GM12891 (cell line): ENCODE measurements around the gene FKBP5.

ENCODE experiments used
- POLR2A ChIP-seq: IDR thresholded peaks from 2 replicates; pipeline ENCODE4 v1.6.1; 2011; ENCODE audit warnings: low read depth, low read length, control low read depth
- POLR2AphosphoS5 ChIP-seq: IDR thresholded peaks from 2 replicates; pipeline ENCODE4 v1.6.1; 2011; ENCODE audit warnings: low read depth, low read length, control low read depth
- POU2F2 ChIP-seq: IDR thresholded peaks from 2 replicates; pipeline ENCODE4 v1.6.1; 2011; ENCODE audit warnings: low read depth, mild to moderate bottlenecking, control low read depth, low read length, moderate library complexity
- SPI1 ChIP-seq: IDR thresholded peaks from 2 replicates; pipeline ENCODE4 v1.6.1; 2011; ENCODE audit warnings: low read depth, low read length, control low read depth

DNA sequence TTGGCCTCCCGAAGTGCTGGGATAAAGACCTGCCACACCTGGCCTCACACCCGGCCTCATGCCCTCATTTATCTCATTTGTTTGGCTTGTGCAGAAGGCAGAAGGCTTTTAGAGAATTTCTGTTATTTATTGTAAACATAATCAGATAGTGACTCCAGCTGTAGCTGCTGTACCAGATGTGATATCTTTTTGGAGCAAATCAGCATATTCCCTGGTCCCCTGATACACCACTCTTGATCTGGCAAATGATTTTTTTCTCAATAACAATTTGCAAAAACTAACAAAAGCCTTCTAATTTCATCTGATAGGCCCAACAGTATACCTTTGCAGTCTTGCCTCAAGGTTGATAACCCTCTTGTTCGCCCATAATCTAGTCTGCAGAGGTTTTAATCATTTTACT is 149.5 kb downstream of the FKBP5 start:
- TF ChIP-seq POU2F2 (no peak), POLR2AphosphoS5 (no peak), POLR2A (no peak), SPI1 (no peak)
